ENCODE data around the gene SLF2. TPM values are rescaled to one million over a fixed set of nuclear protein-coding genes. Genes with fewer than 3 reads are reported as not detected.

Gene SLF2
- total and polyA plus RNA-seq, 2 of the 13 experiments (the other 11 are each of a cell fraction or from before 2014, with no cell fraction given): 12.2 to 48.1 TPM

DNA sequence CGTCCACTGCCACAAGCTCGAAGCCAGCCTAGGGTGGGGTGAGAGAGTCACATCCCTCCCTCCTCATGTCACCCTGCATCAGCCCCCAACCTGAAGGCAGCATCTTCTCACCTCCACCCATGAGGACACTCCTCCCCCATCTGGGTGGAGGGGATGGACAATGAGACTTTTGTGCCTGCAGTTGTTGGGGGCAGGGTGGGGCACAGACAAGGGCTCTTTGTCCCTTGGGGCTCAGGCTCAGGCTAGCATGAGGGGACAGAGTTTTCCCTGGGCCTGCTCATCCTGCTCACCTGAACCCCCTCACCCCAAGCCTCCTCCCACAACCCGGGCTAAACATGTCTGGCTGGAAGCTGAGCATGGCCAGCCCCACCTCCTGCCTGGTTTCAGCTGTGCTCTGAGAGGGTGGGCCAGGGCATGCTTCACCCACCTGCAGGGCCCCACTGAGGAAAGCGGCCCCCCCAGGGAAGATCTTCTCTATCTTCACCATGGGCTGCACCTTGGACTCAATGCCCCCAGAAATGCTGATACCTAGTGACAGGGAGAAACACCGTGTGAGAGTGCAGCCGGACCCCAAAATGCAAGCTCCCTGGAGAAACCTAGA lies 96.2 kb downstream of the SLF2 start (continued):
- no peak for TF ChIP-seq CEBPZ (IDR thresholded peaks at IDR 0.05; ENCODE audit: low read length)
- no peak for TF ChIP-seq PBX2 (CRISPR knock-in tag; IDR thresholded peaks at IDR 0.05)
- no peak for TF ChIP-seq ZNF234 (CRISPR knock-in tag; conservative IDR thresholded peaks at IDR 0.05)
- 0 out of 2 replicates have a peak, but pooled peaks have one; percentile 23 for TF ChIP-seq KDM6A (CRISPR knock-in tag; IDR thresholded peaks at IDR 0.05; ENCODE audit: low read depth)
- TF ChIP-seq PHF5A (CRISPR knock-in tag; IDR thresholded peaks at IDR 0.05; ENCODE audit: low read depth, unreplicated experiment): no peak
- TF ChIP-seq XRCC5 (optimal IDR thresholded peaks at IDR 0.05; ENCODE audit: low read length): peak; percentile 65
- TF ChIP-seq NRL (CRISPR knock-in tag; IDR thresholded peaks at IDR 0.05; ENCODE audit: borderline replicate concordance): peak; percentile 69
- TF ChIP-seq, protein P1, sequence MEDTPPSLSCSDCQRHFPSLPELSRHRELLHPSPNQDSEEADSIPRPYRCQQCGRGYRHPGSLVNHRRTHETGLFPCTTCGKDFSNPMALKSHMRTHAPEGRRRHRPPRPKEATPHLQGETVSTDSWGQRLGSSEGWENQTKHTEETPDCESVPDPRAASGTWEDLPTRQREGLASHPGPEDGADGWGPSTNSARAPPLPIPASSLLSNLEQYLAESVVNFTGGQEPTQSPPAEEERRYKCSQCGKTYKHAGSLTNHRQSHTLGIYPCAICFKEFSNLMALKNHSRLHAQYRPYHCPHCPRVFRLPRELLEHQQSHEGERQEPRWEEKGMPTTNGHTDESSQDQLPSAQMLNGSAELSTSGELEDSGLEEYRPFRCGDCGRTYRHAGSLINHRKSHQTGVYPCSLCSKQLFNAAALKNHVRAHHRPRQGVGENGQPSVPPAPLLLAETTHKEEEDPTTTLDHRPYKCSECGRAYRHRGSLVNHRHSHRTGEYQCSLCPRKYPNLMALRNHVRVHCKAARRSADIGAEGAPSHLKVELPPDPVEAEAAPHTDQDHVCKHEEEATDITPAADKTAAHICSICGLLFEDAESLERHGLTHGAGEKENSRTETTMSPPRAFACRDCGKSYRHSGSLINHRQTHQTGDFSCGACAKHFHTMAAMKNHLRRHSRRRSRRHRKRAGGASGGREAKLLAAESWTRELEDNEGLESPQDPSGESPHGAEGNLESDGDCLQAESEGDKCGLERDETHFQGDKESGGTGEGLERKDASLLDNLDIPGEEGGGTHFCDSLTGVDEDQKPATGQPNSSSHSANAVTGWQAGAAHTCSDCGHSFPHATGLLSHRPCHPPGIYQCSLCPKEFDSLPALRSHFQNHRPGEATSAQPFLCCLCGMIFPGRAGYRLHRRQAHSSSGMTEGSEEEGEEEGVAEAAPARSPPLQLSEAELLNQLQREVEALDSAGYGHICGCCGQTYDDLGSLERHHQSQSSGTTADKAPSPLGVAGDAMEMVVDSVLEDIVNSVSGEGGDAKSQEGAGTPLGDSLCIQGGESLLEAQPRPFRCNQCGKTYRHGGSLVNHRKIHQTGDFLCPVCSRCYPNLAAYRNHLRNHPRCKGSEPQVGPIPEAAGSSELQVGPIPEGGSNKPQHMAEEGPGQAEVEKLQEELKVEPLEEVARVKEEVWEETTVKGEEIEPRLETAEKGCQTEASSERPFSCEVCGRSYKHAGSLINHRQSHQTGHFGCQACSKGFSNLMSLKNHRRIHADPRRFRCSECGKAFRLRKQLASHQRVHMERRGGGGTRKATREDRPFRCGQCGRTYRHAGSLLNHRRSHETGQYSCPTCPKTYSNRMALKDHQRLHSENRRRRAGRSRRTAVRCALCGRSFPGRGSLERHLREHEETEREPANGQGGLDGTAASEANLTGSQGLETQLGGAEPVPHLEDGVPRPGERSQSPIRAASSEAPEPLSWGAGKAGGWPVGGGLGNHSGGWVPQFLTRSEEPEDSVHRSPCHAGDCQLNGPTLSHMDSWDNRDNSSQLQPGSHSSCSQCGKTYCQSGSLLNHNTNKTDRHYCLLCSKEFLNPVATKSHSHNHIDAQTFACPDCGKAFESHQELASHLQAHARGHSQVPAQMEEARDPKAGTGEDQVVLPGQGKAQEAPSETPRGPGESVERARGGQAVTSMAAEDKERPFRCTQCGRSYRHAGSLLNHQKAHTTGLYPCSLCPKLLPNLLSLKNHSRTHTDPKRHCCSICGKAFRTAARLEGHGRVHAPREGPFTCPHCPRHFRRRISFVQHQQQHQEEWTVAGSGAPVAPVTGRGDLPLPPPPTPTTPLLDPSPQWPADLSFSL (CRISPR knock-in tag; IDR thresholded peaks at IDR 0.05): no peak
- peak; percentile 34; the same call in 1 of the 2 replicates for TF ChIP-seq ZNF614 (CRISPR knock-in tag; IDR thresholded peaks at IDR 0.05; ENCODE audit: borderline replicate concordance)
- TF ChIP-seq HMGXB3 (CRISPR knock-in tag; IDR thresholded peaks at IDR 0.05; ENCODE audit: borderline replicate concordance): no peak
- TF ChIP-seq ZNF777 (CRISPR knock-in tag; IDR thresholded peaks at IDR 0.05): no peak
- no peak for TF ChIP-seq ZNF737 (CRISPR knock-in tag; IDR thresholded peaks at IDR 0.05; ENCODE audit: borderline replicate concordance)

All from HepG2 (cell line).